Panc1 (cell line): Measurements from ENCODE around the gene TOMM70.

Source experiments
- POLR2AphosphoS5 ChIP-seq: IDR thresholded peaks from 2 replicates; pipeline ENCODE4 v1.6.1; 2012; ENCODE audit warnings: mild to moderate bottlenecking, low read depth, low read length, moderate library complexity
- TF ChIP-seq, protein P1 (sequence below): fragments of 450-650 bp; IDR thresholded peaks from 2 replicates; pipeline ENCODE4 v1.5.1; 2017; ENCODE audit warnings: mild to moderate bottlenecking

DNA sequence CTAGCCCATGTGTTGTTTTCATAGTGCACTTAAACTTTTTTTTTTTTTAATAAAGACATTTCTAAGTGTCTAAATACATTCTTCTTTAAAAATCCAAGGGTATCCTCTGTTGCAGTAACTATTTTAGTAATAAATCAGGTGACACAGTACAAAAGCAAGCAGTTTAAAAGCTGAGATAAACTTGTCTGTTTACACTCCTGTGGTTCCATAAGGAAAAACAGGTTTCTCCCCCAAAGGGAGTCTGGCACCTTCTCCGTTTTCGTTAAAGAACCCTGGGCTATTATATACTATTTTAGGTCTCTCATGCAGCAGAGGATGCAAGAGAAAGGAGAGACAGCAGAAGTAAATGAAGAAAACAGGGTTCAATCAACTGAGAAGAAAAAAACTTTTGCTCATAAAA is 48.3 kb upstream of the TOMM70 start:
- TF ChIP-seq, protein P1, sequence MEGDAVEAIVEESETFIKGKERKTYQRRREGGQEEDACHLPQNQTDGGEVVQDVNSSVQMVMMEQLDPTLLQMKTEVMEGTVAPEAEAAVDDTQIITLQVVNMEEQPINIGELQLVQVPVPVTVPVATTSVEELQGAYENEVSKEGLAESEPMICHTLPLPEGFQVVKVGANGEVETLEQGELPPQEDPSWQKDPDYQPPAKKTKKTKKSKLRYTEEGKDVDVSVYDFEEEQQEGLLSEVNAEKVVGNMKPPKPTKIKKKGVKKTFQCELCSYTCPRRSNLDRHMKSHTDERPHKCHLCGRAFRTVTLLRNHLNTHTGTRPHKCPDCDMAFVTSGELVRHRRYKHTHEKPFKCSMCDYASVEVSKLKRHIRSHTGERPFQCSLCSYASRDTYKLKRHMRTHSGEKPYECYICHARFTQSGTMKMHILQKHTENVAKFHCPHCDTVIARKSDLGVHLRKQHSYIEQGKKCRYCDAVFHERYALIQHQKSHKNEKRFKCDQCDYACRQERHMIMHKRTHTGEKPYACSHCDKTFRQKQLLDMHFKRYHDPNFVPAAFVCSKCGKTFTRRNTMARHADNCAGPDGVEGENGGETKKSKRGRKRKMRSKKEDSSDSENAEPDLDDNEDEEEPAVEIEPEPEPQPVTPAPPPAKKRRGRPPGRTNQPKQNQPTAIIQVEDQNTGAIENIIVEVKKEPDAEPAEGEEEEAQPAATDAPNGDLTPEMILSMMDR, result no peak
- no peak for TF ChIP-seq POLR2AphosphoS5
